ENCODE results near the gene DAZAP2. TPM values are rescaled to one million over a fixed set of nuclear protein-coding genes. Genes with fewer than 3 reads are reported as not detected.
"Not testable (repeated sequence)": the region's sequence is repeated elsewhere in the genome, so short reads cannot be mapped to it uniquely, and the experiment has no call there.

The DAZAP2 gene
- total RNA-seq, 1 donor from 2014 or later: 209 TPM

- CTCF ChIA-PET: no interaction called here
- POLR2A ChIA-PET: interaction anchor here (2.4 kb wide), 1 partner anchor 13 kb away, joined by 8 read pairs; the partner anchor contains the start of gene DAZAP2
- Mint-ChIP-seq H3K4me3 (no peak overlapping the region), H3K36me3 (ENCODE audit: low read depth) (no peaks in the 10 kb centered on the region), H3K27me3 (no peaks in the 10 kb centered on the region), H3K27ac (no peak overlapping the region), H3K4me1 (no peaks in the 10 kb centered on the region), H3K9me3 (no peaks in the 10 kb centered on the region)
- intact Hi-C loops (cut with micrococcal nuclease): no loop called here
- ATAC-seq (ENCODE audit: low read depth): no peak
- DNase-seq: no peak
- TF ChIP-seq, protein P1, sequence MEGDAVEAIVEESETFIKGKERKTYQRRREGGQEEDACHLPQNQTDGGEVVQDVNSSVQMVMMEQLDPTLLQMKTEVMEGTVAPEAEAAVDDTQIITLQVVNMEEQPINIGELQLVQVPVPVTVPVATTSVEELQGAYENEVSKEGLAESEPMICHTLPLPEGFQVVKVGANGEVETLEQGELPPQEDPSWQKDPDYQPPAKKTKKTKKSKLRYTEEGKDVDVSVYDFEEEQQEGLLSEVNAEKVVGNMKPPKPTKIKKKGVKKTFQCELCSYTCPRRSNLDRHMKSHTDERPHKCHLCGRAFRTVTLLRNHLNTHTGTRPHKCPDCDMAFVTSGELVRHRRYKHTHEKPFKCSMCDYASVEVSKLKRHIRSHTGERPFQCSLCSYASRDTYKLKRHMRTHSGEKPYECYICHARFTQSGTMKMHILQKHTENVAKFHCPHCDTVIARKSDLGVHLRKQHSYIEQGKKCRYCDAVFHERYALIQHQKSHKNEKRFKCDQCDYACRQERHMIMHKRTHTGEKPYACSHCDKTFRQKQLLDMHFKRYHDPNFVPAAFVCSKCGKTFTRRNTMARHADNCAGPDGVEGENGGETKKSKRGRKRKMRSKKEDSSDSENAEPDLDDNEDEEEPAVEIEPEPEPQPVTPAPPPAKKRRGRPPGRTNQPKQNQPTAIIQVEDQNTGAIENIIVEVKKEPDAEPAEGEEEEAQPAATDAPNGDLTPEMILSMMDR (IDR thresholded peaks at IDR 0.05): no peak
Observed at GRCh38 chr12:51225771-51226170, 12.9 kb upstream of the DAZAP2 start.

GRCh38 chr12:51227112-51227511 lies 11.5 kb upstream of the DAZAP2 start:
- H3K9me3 Mint-ChIP-seq; H3K4me1 Mint-ChIP-seq; DNase-seq; ATAC-seq (ENCODE audit: low read depth); intact Hi-C loops (cut with micrococcal nuclease); H3K4me3 Mint-ChIP-seq; H3K27ac Mint-ChIP-seq; H3K36me3 Mint-ChIP-seq (ENCODE audit: low read depth); H3K27me3 Mint-ChIP-seq: not testable (repeated sequence)
- ChIA-PET POLR2A (interaction anchor here (0.6 to 1.4 kb wide), 2 partner anchors 9 to 973 kb away, joined by 5 to 7 read pairs; partner anchors contain the start of gene POU6F1), CTCF (interaction anchor here (1.0 kb wide), 1 partner anchor 10 kb away, joined by 3 read pairs; the partner anchor contains the start of gene POU6F1)

GRCh38 chr12:51227962-51228361 lies 10.7 kb upstream of the DAZAP2 start:
- Mint-ChIP-seq H3K4me1 (no peaks in the 10 kb centered on the region), H3K4me3 (no peak overlapping the region), H3K27me3 (no peaks in the 10 kb centered on the region), H3K9me3 (no peaks in the 10 kb centered on the region), H3K36me3 (ENCODE audit: low read depth) (no peaks in the 10 kb centered on the region), H3K27ac (no peak overlapping the region)
- CTCF ChIA-PET: no interaction called here
- ATAC-seq (ENCODE audit: low read depth) (no peak), DNase-seq (no peak)
- intact Hi-C loops (cut with micrococcal nuclease): no loop called here
- POLR2A ChIA-PET: interaction anchor here (1.4 kb wide), 1 partner anchor 10 kb away, joined by 5 read pairs; the partner anchor contains the start of gene POU6F1
- TF ChIP-seq, protein P1 (IDR thresholded peaks at IDR 0.05): no peak

DNA sequence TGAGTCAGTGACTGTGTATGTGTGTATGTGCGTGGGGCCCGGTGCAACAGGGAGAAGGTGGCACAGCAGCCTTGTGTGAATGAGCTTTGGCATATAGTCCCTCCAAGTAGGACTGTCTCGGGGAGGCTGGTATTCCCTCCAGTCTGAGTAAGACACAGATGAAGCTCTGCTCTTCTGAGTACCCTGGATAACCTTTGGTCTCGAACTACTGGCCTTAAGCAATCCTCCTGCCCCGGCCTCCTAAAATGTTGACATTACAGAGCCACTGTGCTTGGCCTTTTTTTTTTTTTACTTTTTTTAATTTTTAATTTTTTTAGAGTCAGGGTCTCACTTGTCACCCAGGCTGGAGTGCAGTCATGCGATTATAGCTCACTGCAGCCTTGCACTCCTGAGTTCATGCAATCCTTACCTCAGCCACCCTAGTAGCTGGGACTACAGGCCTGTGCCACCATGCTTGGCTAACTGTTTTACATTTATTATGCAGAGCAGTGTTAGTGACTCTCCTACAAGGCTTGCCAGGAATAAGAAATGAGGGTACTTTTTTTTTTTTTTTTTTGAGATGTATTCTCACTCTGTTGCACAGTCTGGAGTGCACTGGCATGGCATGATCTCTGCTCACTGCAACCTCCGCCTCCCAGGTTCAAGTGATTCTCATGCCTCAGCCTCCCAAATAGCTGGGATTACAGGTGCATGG lies 9.4 kb upstream of the DAZAP2 start:
- H3K4me3 Mint-ChIP-seq: no peak overlapping the region
- no peak overlapping the region for H3K27ac Mint-ChIP-seq
- H3K4me1 Mint-ChIP-seq: no peaks in the 10 kb centered on the region
- DNase-seq (no peak), ATAC-seq (ENCODE audit: low read depth) (no peak)
- TF ChIP-seq, protein P1 (IDR thresholded peaks at IDR 0.05): no peak
- H3K27me3 Mint-ChIP-seq: no peaks in the 10 kb centered on the region
- H3K36me3 Mint-ChIP-seq (ENCODE audit: low read depth): no peaks in the 10 kb centered on the region
- intact Hi-C loops (cut with micrococcal nuclease): no loop called here
- H3K9me3 Mint-ChIP-seq: no peaks in the 10 kb centered on the region
- ChIA-PET POLR2A (interaction anchor here (0.6 to 1.0 kb wide), 4 partner anchors 9 to 1160 kb away, joined by 3 to 8 read pairs (median 4); partner anchors contain the start of gene DAZAP2), CTCF (interaction anchor here (1.5 kb wide), 1 partner anchor 12 kb away, joined by 4 read pairs; the partner anchor contains the start of gene POU6F1)

DNA sequence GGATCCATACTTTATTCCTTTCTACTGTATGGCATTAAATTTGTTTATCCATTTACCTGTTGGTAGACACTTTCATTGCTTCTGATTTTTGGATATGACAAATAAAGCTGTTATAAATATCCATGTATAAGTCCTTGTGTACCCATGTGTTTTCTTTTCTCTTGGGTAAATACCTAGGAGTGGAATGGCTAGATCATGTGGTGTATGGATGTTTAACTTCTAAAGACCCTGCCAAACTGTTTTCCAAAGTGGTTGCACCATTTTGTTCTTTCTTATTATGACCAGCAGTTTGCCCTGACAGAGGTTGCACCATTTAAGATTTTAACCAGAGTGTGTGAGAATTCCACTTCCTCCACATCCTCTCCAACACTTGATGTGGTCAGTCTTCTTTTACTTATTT lies 6.0 kb upstream of the DAZAP2 start:
- ChIA-PET CTCF (no interaction called here), POLR2A (no interaction called here)
- DNase-seq: no peak
- TF ChIP-seq, protein P1 (IDR thresholded peaks at IDR 0.05): no peak
- Mint-ChIP-seq H3K4me3 (no peak overlapping the region), H3K27me3 (no peaks in the 10 kb centered on the region), H3K4me1 (no peaks in the 10 kb centered on the region), H3K27ac (no peak overlapping the region), H3K9me3 (no peaks in the 10 kb centered on the region), H3K36me3 (ENCODE audit: low read depth) (no peaks in the 10 kb centered on the region)
- intact Hi-C loops (cut with micrococcal nuclease): loop anchor here (10.0 kb wide), 1 partner anchor 1208 kb away; the partner anchor contains the start of gene RACGAP1
- no peak for ATAC-seq (ENCODE audit: low read depth)
